HG03469 (cell line): ENCODE data around the gene ARMH2.

ENCODE experiments used
- ATAC-seq: cut with Tn5 transposase; IDR thresholded peaks from one replicate; pipeline ENCODE4 v1.9.1; 2021; ENCODE audit warnings: mild to moderate bottlenecking, moderate library complexity, moderate number of reproducible peaks; ENCODE audit not compliant: unreplicated experiment

Gene ARMH2

DNA sequence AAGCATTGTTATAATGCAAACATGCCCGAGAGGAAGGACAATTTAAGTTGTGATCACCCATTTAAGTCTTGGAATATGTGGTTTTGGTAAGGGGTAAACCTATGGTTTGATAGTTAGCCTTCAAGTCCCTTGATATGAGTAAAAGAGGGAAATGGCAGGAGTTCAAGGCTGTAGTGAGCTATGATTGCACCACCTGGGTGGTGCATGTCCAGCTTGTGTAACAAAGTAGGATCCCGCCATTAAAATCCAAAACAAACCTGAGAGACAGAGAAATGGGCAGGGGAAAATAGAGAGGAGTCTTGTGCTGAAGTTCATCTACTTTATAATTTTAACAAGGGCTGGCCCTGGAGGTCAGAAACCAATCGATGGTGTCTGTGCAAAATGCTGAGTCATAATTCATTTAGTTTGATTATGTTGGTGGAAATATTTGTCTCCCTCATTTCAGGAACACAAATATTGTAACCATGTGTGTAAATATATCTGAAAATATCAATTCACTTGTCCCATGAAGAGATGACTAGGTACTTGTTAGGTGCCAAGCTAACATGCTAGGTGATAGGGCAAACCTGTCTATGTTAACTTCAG, 23.2 kb upstream of the ARMH2 start:
- ATAC-seq = no peak

DNA sequence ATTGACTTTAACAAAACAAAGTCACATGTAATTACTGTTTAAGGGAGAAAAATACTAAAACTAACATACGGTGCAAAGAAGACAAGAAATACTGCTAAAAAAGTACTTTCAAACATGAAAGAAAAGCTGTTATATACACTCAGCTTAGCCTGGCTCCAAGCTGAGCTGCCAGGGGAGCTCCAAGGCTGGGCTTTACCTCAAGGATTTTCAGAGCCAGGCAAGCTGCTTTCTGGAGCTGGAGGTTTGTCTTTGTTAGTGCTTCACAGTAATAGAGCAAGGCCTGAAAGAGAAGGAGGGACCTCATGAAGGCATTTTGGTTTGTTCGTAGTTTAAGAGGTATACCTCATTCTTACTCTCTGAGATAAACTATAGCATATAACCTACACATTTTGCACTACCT, 19.6 kb upstream of the ARMH2 start:
- ATAC-seq = no peak

DNA sequence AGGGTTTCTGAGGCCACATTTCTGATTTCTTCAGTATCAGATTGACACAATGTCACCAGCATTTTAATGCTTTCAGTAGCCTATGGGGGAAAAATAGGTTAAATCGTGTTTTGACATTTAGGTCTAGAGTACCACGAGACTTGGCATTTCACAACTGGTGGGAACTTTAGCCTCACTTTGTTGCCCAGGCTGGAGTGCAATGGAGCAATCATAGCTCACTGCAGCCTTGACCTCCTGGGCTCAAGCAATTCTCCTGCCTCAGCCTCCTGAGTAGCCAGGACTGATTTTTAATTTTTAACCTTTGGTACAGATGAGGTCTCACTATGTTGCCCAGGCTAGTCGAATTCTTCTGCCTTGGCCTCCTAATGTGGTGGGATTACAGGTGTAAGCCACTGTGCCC, 11.0 kb upstream of the ARMH2 start:
- ATAC-seq = no peak

DNA sequence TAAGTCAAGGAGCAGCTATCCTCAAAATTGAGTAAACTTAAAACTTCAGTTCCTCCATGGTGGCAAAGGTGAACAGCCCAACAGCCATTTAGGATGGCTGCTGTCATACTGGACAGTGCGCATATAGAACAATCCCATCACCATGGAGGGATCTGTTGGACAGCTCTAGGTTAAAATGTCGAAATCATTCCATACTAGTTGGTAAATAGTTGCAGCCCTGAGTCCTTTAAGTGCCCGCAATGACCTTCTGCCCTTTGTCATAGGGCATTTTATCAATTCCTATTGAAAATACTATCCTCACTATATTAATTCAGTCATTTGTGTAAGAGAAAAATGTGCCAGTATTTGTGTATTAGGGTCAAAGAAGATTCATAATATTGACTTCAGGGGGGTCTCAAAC, 8.9 kb upstream of the ARMH2 start:
- ATAC-seq = no peak

DNA sequence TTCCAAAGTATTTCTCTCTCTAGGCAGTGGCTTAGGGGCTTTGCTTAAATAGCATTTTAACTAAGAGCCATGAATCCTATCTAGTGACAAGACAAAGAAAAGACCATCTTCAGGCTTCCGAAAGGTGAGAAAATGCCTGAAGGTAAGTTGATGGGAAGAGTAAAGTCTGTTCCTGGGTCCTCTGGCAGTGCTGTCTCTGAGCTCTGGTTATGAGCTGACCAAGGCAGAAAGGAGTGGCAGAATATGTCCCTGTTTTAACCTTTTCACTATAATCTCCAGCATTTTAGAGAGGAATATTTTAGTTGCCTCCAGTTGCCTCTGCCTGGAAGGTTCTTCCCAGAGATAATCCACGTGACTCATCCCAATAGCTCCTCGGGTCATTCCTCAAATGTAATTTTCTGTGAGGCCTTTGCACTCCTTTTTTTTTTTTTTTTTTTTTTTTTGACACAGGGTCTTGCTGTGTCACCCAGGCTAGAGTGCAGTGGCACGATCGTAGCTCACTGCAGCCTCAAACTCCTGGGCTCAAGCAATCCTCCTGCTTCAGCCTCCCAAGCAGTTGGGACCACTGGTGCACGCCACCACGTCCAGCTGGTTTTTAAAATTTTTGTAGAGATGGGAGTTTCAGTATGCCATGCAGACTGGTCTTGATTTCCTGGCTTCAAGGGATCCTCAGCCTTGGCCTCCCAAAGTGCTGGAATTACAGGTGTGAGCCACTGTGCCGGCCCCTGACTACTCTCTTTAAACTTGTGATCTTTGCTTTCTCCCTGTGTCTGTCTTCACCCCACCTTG, 3.7 kb upstream of the ARMH2 start:
- no peak for ATAC-seq

DNA sequence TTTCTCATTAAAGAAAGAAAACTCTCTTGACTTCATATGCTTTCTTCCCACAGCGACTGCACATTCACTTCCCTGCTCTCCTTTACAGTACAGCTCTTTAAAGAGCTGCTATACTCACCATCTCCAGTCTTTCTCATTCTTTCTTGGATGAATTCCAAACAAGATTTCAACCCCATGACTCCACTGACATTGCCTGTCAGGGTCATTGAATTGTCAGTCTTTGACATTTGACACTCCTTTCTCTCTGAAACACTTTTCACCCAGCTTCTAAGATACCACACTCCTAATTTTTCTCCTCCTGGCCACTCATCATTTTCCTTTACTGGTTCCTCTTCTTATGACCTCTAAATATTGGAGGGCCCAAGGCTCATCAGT, 811 bp upstream of the ARMH2 start:
- ATAC-seq = no peak

DNA sequence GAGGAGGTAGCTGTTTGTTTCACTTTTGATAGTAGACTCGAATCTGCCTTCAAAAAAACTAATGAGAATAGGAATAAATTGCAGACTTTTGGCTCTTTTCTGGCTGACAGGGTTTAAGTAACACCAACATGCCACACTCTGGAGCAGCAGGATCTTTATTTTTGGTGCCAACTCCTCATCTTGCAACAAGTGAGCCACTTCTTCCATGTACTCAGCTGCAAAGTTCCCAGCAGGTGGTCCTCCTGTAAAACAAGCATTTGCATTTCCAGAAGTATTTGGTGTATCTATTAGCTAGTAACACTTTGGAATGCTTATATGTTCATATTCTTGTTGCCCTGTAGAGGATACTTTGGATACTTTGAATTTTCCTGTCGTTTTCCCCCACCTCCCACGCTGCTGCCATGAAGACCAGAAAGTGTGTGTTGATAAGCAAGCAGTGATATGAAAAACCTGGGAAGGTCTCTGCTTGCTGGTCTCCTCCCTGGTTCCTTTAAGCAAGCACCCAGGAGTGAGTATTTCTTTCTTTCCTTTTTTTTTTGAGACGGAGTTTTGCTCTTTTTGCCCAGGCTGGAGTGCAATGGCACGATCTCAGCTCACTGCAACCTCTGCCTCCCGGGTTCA, 1.0 kb downstream of the ARMH2 start:
- ATAC-seq = no peak

DNA sequence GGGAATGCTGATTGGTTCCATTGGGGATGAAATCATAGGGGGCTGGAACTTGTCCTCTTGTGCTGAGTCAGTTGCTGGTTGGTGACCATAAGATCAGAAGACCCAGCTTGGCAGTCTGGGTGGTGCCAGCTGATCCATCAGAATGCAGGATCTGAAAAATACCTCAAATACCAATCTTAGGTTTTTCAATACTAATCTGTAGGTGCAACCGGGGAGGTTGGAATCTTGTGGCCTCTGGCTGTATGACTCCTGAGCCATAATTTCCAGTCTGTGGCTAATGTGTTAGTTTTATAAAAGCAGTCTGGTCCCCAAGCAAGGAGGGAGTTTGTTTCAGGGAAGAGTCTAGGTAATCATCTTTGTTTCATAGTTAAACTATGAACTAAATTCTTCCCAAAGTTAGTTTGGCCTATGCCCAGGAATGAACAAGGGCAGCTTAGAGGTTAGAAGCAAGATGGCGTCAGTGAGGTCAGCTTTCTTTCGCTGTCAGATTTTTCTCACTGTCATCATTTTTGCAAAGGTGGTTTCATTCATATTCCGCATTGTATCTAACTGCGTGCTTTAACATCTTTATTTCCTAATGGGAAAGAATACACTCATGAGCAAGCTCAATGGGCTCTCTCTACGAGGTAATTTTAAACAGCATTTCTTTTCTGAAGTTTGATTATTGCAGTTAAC, 2.0 kb downstream of the ARMH2 start:
- ATAC-seq = no peak

DNA sequence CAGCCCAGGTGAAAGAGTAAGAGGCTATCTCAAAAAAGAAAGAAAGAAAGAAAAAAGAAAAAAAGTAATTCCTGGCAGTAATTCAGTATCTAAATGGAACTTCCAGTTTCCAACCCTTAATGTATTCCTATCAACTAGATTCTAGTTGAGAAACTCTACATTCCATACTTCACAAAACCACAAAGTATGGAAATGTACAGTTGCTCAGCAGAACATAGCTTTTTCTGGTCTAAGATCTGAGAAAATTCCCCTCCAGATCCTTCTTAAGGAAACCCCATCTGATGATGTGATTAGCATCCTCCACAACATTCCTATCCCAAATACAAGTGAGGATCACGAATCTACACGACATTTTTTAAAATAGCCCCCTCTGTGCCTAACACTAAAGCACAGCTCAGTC, 3.6 kb downstream of the ARMH2 start:
- ATAC-seq = no peak

DNA sequence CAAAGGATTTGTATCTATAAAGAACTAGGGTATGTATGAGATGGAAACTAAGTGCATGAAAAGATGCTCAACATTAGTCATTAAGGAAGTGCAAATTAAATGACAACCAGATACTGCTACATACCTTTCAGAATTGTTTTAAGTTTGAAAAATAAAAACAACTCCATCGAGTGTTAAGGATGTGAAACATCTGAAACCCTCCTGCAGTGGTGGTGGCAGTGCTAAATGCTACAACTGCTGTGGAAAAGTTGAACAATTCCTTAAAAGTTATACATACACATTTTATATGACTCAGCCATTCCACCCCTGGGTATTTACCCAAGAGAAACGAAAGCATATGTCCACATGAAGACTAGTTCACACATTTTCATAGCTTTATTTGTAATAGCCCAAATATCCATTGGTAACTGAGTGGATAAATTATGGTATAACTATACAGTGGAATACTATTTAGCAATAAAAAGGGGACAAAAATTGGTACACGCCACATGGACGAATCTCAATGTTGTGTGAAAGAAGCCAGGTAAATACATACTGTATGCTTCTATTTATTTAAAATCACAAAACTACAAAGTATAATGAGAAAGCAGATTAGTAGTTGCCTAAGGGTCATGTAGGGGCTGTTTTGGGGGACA, 10.6 kb downstream of the ARMH2 start:
- ATAC-seq = no peak

DNA sequence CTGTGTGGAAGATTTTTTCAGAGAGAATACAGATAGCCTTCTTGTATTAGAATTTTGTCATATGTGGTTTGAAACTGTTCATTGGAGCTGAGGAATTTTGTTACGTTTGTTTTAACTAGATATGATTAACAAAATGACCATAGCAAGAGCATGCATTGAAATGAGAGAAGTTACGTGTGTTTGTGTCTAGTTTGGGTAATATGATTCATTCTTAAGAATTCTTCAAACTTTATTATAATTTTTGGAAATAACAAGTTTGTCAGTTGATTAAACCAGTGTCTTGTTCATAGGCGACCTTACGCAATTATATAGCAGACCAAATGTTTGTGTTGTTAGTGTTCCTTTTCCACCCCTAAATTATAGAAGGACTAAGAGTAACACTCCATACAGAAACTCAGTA, 18.5 kb downstream of the ARMH2 start:
- ATAC-seq = no peak

DNA sequence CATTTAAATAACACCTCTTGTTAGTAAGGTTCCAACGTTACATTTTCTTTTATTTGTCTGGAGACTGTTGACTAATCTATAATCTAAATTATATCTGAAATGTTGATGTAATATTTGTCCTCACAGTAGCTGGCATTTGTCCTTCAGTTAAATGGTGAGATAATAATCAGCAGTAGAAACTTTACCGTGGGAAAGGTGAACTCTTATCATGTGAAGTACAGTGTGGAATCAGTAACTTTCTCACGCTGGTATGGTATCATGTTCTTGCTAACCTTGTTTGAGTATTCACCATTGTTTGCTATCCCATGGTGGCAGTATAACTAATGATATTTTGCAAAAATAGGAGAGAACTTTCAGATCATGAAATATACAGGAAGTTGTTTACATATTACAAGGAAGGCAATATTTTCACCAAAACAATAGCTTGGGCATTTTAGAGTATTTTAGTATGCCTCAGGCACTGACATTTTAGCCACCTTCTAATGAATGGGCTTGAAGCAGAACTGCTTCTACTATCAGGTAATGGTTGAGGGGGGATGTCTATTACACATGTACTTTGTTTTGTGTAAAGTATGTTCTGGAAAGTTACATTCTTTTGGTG, 19.2 kb downstream of the ARMH2 start:
- ATAC-seq = no peak

DNA sequence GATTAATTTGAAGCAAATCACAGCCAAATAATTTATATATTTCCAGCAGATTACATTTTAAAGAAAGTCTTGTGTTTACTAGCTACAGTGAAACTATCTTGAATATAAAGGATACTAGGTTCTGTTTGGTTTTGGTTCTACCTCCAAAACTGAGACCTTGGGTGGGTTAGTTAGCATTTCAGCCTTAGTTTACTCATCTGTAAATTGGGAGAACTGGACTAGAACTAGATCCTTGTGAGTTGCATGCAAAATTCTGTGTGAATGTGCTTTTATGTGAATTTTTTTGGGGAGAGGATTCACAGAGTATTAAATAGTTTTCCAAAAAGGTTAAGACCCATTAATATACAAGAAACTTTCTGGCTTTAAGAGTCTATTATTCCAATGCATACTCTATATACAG, 19.8 kb downstream of the ARMH2 start:
- no peak for ATAC-seq

DNA sequence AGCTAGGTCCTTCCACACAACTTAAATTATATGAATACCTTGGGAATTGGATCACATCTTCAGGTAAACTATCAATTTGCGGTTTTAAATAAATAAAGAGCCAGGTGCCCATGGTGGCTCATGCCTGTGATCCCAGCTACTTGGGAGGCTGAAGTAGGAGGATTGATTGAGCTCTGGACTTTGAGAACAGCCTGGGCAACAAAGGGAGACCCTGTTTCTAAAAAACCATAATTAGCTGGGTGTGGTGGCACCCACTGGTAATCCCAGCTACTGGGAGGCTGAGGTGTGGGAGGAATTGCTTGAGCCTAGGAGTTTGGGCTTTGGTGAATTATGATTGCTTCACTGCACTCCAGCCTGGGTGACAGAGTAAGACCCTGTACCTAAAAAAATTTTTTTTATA, 20.6 kb downstream of the ARMH2 start:
- ATAC-seq = no peak

DNA sequence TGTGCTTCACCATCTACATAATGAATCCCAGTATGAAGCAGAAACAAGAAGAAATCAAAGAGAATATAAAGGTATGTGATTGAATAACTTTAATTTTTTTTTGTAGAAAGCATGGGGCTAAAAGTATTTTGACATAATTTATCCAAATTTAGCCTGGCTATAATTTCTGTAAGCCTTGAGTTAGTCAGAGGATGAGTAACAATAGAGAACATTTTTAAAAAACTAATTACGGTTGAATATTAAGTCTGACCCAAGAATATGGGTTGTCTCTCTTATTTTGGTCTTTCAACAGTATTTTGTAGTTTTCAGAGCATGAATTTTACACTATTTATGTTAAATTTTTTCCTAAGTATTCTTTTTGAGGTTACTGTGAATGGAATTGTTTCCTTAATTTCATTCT, 21.5 kb downstream of the ARMH2 start:
- ATAC-seq = no peak

DNA sequence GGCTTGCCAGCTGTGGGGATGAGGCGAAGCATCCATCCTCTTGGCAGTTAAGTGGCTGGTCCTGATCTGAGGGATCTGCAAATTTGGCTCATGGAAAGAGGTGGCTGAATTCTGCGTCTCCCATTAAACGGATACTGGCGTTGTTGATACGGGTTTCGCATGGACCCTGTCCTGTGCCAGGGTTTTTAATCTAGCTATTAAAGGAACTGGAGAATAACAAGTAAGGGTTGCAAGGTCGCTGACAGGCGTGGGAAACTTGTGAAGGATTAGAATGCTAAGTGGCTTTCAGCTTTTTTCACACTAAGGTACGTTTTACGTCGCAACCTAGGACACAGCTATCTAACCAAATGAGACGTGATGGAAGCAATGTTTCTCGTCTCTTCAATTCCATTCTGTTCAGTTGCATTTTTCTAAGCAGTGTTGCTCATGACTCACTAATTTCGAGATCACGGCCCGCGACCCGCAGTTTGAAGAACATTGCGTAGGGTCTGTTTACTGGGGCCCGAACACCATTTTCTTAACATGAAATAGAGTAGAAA, 23.1 kb downstream of the ARMH2 start:
- no peak for ATAC-seq

DNA sequence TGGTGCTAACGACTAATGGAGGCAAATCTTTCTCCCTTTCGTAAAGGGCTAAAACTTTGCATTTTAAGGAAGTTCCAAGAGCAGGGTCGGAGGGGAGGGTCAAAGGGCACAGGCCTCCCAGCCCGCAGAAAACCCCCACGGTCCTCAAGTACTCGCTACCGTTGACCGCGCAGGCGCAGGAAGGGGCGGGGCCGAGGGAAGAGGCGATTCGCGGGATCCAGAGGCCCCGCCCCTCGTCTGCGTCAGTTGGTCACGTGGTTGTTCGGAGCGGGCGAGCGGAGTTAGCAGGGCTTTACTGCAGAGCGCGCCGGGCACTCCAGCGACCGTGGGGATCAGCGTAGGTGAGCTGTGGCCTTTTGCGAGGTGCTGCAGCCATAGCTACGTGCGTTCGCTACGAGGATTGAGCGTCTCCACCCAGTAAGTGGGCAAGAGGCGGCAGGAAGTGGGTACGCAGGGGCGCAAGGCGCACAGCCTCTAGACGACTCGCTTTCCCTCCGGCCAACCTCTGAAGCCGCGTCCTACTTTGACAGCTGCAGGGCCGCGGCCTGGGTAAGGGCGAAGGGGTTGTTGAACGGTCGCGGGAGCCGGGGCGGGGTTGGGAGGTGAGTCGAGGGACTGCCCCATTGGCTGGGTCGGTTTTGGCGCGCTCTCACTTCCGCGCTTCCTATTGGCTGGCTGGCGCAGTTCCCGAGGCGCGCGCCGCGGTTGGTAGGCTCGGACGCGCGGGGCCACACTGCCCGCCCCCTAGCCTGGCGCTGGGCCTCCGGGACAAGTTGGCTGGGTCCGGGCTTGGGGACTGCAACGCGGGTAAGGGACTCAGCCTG, 23.8 kb downstream of the ARMH2 start, which contains the start of gene GMNN:
TSS of gene GMNN (plus strand) at position 242 of the 824 bp plus-strand sequence. CDS start 2,310 bp downstream, outside the sequence.
- ATAC-seq = peak; percentile 81

DNA sequence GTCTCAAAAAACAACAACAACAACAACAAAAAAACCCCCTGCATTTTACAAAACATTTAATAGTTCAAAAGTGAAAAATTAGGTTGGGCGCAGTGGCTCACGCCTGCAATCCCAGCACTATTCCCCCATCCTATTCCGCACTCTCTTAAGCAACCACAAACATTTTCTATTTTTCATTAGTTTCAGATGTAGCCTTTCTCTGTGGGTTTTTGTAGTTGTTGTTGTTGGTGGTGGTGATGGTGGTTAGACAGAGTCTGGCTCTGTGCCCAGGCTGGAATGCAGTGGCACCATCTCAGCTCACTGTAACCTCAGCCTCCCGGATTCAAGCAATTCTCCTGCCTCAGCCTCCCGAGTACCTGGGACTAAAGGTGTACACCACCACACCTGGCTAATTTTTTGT, 30.4 kb downstream of the ARMH2 start:
- ATAC-seq = no peak

DNA sequence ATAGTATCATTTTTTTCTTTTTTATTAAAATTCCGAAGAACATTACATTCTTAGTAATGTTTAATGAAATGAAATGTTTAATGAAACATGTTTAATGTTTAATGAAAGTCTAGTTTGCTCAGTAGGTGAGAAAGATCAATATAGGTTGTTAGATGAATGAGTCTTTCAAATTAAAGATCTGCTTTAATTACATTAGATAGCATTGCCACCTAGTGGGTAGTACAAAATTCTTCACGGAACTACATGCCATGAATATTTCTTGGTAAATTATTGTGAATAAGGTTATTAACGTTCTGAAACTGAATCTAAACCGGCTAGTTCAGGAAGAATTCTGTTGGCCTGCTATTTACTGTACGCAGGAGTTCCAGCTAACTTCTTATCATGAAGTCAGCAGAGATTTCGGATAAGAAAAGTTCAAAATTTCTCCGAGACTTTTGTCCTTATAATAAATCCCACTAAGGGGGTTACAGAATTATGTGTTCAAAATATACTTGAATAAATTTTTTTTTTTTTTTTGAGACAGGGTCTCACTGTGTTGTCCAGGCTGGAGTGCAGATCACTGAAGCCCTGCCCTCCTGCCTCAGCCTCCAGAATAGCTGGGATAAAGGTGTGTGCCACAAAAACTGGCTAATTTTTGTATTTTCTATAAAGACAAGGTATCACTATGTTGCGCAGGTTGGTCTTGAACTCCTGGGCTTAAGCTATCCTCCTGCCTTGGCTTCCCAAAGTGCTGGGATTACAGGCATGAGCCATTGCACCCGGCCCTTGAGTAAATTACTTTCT, 31.8 kb downstream of the ARMH2 start:
- peak; percentile 46 for ATAC-seq
